Panc1 (cell line): Measurements from ENCODE around the gene CRISP2.

Experiments used
- POLR2AphosphoS5 ChIP-seq: IDR thresholded peaks from 2 replicates; pipeline ENCODE4 v1.6.1; 2012; ENCODE audit warnings: mild to moderate bottlenecking, low read depth, low read length, moderate library complexity
- REST ChIP-seq, 2 experiments: IDR thresholded peaks; 2 replicates each; pipeline ENCODE4 v1.6.1; 2011 to 2012; ENCODE audit warnings: low read depth in 2 of 2, control low read depth in 1 of 2, low read length in 1 of 2, mild to moderate bottlenecking in 1 of 2, moderate library complexity in 1 of 2; ENCODE audit not compliant: insufficient read depth in 1 of 2
- TF ChIP-seq, protein P1 (sequence below): fragments of 450-650 bp; IDR thresholded peaks from 2 replicates; pipeline ENCODE4 v1.5.1; 2017; ENCODE audit warnings: mild to moderate bottlenecking

GRCh38 chr6:49647476-49647875 is 65.9 kb downstream of the CRISP2 start:
- TF ChIP-seq, protein P1, sequence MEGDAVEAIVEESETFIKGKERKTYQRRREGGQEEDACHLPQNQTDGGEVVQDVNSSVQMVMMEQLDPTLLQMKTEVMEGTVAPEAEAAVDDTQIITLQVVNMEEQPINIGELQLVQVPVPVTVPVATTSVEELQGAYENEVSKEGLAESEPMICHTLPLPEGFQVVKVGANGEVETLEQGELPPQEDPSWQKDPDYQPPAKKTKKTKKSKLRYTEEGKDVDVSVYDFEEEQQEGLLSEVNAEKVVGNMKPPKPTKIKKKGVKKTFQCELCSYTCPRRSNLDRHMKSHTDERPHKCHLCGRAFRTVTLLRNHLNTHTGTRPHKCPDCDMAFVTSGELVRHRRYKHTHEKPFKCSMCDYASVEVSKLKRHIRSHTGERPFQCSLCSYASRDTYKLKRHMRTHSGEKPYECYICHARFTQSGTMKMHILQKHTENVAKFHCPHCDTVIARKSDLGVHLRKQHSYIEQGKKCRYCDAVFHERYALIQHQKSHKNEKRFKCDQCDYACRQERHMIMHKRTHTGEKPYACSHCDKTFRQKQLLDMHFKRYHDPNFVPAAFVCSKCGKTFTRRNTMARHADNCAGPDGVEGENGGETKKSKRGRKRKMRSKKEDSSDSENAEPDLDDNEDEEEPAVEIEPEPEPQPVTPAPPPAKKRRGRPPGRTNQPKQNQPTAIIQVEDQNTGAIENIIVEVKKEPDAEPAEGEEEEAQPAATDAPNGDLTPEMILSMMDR: no peak
- TF ChIP-seq POLR2AphosphoS5 (no peak), REST (IDR thresholded peaks at IDR 0.05; ENCODE audit: insufficient read depth in 1 of 2, low read depth in 2 of 2, low read length in 1 of 2) (no peak)
